ENCODE measurements around the gene TRHDE.
"Not testable (repeated sequence)": the region's sequence is repeated elsewhere in the genome, so short reads cannot be mapped to it uniquely, and the experiment has no call there.

TRHDE gene

DNA sequence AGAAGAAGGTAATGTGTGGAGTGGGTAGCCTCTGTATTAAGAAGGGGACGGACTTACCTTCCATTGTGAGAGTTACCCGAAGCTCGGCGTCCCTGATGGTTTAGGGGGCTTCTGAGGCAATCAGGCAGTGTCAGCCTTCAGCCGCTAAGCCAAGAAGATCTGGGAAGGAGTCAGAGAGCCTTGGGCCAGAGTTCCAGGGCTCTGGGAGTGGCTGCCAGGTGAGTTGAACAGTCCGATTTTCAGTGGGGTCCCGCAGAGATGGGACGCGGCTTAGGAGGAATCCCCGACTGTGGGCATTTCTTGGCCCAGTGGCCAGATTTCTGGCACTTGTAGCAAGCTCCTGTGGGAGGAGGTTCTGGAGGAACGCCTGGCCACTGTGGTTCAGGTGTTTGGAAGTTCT lies 439.9 kb downstream of the TRHDE start:
- not testable (repeated sequence) for H4K91ac ChIP-seq (ENCODE audit: low read depth, low read length); H2BK5ac ChIP-seq (ENCODE audit: low read depth, low read length, poor library complexity); H3K27me3 ChIP-seq (ENCODE audit: insufficient read depth, low read length); H3K4me1 ChIP-seq (ENCODE audit: control insufficient read depth in 1 of 2, insufficient read depth in 2 of 2, low read length in 2 of 2); H2AFZ ChIP-seq (ENCODE audit: insufficient read depth, low read length, poor library complexity); H2BK12ac ChIP-seq (ENCODE audit: low read length); H3K79me1 ChIP-seq (ENCODE audit: low read length); H3K79me2 ChIP-seq (ENCODE audit: control insufficient read depth, insufficient read depth, low read length, poor library complexity); H3K23ac ChIP-seq (ENCODE audit: low read length); H3K36me3 ChIP-seq (ENCODE audit: control insufficient read depth in 1 of 2, insufficient read depth in 2 of 2, low read length in 2 of 2); H2AK5ac ChIP-seq (ENCODE audit: low read length); H3K4ac ChIP-seq (ENCODE audit: low read depth, low read length); H3K4me3 ChIP-seq (ENCODE audit: low read depth, low read length); H3K14ac ChIP-seq (ENCODE audit: low read length); H3K18ac ChIP-seq (ENCODE audit: low read length); H3K9me3 ChIP-seq (ENCODE audit: insufficient read depth, low read depth, low read length); H4K12ac ChIP-seq (ENCODE audit: low read depth, low read length); H3K9ac ChIP-seq (ENCODE audit: low read length); DNase-seq; H4K8ac ChIP-seq (ENCODE audit: low read depth, low read length); H3K27ac ChIP-seq (ENCODE audit: low read depth, low read length); H2BK120ac ChIP-seq (ENCODE audit: insufficient read depth, low read length, poor library complexity); H3K4me2 ChIP-seq (ENCODE audit: low read length)
- no CpG with 5 or more reads among the region's 11 CpGs for WGBS (ENCODE audit: extremely low coverage, insufficient coverage, insufficient read length)

DNA sequence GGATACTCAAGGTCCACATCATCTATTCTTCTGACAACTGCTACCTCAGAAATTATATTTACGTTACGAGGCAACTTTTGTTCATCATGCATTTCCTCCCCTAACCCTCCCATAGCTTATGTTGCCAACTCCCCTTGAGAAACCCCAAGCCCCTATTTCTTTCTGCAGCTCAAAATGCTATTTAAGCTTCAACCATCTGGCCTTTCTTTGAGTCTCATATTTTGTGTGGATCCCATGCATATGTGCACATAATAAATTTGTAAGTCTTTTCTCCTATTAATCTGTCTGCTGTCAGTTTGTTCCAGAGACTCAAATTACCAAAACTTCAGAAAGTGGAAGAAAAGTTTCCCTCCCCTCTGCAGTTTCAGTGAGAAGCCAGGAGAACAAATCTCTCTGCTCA lies 444.1 kb downstream of the TRHDE start:
- no peak for DNase-seq

DNA sequence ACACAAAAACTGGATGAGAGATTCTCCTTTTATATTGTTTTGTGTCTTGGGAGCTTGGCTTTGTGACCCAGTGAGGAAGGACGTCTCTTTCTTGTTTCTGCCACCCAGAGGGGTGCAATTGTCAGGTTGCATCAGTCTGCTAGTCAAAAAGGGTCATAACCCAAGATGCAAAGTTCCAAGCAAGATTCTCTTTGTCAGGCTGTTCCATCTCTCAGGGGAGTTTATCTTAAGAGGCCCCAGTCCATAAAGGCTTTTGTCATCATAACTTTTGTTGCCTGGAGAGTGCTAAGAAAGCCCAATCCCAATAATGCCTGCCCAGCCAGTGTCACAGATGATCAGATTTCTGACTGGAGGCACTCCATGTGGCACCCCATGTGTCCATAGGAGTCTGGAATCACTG lies 444.9 kb downstream of the TRHDE start:
- DNase-seq, result no peak
- Histone ChIP-seq H2BK120ac (ENCODE audit: insufficient read depth, low read length, poor library complexity) (no peak overlapping the region), H4K12ac (ENCODE audit: low read depth, low read length) (no peak overlapping the region), H2BK5ac (ENCODE audit: low read depth, low read length, poor library complexity) (no peak overlapping the region), H4K91ac (ENCODE audit: low read depth, low read length) (no peak overlapping the region), H4K8ac (ENCODE audit: low read depth, low read length) (no peak overlapping the region), H2AFZ (ENCODE audit: insufficient read depth, low read length, poor library complexity) (no peak overlapping the region), H3K27me3 (ENCODE audit: insufficient read depth, low read length) (no peaks in the 10 kb centered on the region), H3K79me1 (ENCODE audit: low read length) (no peaks in the 10 kb centered on the region), H3K23ac (ENCODE audit: low read length) (no peak overlapping the region), H2AK5ac (ENCODE audit: low read length) (no peak overlapping the region), H3K14ac (ENCODE audit: low read length) (no peak overlapping the region), H3K79me2 (ENCODE audit: control insufficient read depth, insufficient read depth, low read length, poor library complexity) (no peaks in the 10 kb centered on the region), H3K9me3 (ENCODE audit: insufficient read depth, low read depth, low read length) (peaks cover 2% of the 10 kb centered on the region), H2BK12ac (ENCODE audit: low read length) (no peak overlapping the region), H3K4me2 (ENCODE audit: low read length) (no peak overlapping the region), H3K9ac (ENCODE audit: low read length) (no peak overlapping the region), H3K18ac (ENCODE audit: low read length) (no peak overlapping the region), H3K4ac (ENCODE audit: low read depth, low read length) (no peak overlapping the region), H3K4me3 (ENCODE audit: low read depth, low read length) (no peak overlapping the region), H3K27ac (ENCODE audit: low read depth, low read length) (no peak overlapping the region), H3K36me3 (ENCODE audit: control insufficient read depth in 1 of 2, insufficient read depth in 2 of 2, low read length in 2 of 2) (no peaks in the 10 kb centered on the region), H3K4me1 (ENCODE audit: control insufficient read depth in 1 of 2, insufficient read depth in 2 of 2, low read length in 2 of 2) (no peaks in the 10 kb centered on the region)
- no CpG with 5 or more reads among the region's 1 CpG for WGBS (ENCODE audit: extremely low coverage, insufficient coverage, insufficient read length)

More for the DNA sequence above, 444.1 kb downstream of the TRHDE start:
- H3K36me3 ChIP-seq (ENCODE audit: control insufficient read depth in 1 of 2, insufficient read depth in 2 of 2, low read length in 2 of 2), result no peaks in the 10 kb centered on the region
- peaks cover 2% of the 10 kb centered on the region for H3K9me3 ChIP-seq (ENCODE audit: insufficient read depth, low read depth, low read length)
- no peak overlapping the region for H3K4me3 ChIP-seq (ENCODE audit: low read depth, low read length)
- no peak overlapping the region for H2AFZ ChIP-seq (ENCODE audit: insufficient read depth, low read length, poor library complexity)
- H3K14ac ChIP-seq (ENCODE audit: low read length), result no peak overlapping the region
- no CpG with 5 or more reads among the region's 2 CpGs for WGBS (ENCODE audit: extremely low coverage, insufficient coverage, insufficient read length)
- H4K12ac ChIP-seq (ENCODE audit: low read depth, low read length), result no peak overlapping the region
- no peak overlapping the region for H4K8ac ChIP-seq (ENCODE audit: low read depth, low read length)
- no peak overlapping the region for H2BK5ac ChIP-seq (ENCODE audit: low read depth, low read length, poor library complexity)
- H2BK12ac ChIP-seq (ENCODE audit: low read length), result no peak overlapping the region
- H3K79me1 ChIP-seq (ENCODE audit: low read length), result no peaks in the 10 kb centered on the region
- no peak overlapping the region for H3K9ac ChIP-seq (ENCODE audit: low read length)
- no peak overlapping the region for H3K18ac ChIP-seq (ENCODE audit: low read length)
- H3K4me1 ChIP-seq (ENCODE audit: control insufficient read depth in 1 of 2, insufficient read depth in 2 of 2, low read length in 2 of 2), result no peaks in the 10 kb centered on the region
- no peaks in the 10 kb centered on the region for H3K79me2 ChIP-seq (ENCODE audit: control insufficient read depth, insufficient read depth, low read length, poor library complexity)
- no peak overlapping the region for H3K4me2 ChIP-seq (ENCODE audit: low read length)
- H3K23ac ChIP-seq (ENCODE audit: low read length), result no peak overlapping the region
- H3K27me3 ChIP-seq (ENCODE audit: insufficient read depth, low read length), result no peaks in the 10 kb centered on the region
- no peak overlapping the region for H4K91ac ChIP-seq (ENCODE audit: low read depth, low read length)
- no peak overlapping the region for H2AK5ac ChIP-seq (ENCODE audit: low read length)
- no peak overlapping the region for H3K27ac ChIP-seq (ENCODE audit: low read depth, low read length)
- H2BK120ac ChIP-seq (ENCODE audit: insufficient read depth, low read length, poor library complexity), result no peak overlapping the region
- H3K4ac ChIP-seq (ENCODE audit: low read depth, low read length), result no peak overlapping the region

Data from trophoblast cell (in vitro differentiated cells and primary cell).